Measurements from ENCODE around the gene ACVR2A.

DNA sequence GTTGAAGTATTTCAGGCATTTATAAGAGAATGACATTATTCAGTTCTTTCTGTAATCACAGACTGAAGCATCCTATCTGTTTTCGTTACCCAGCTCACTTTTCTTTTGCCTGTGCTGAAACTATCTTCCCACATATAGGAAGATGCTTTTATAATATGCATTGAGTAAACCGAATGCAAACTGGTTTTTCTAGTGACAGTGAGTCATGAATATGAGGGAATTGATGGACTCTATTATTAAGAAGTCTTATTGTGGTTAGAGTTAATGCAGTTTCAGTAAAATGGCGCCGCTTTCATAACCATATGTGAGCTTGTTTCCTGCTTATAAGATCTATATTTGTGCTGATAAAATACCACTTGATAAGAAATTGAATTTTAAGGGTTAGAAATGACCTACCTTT is 59.2 kb downstream of the ACVR2A start:
- TF ChIP-seq, protein P1, sequence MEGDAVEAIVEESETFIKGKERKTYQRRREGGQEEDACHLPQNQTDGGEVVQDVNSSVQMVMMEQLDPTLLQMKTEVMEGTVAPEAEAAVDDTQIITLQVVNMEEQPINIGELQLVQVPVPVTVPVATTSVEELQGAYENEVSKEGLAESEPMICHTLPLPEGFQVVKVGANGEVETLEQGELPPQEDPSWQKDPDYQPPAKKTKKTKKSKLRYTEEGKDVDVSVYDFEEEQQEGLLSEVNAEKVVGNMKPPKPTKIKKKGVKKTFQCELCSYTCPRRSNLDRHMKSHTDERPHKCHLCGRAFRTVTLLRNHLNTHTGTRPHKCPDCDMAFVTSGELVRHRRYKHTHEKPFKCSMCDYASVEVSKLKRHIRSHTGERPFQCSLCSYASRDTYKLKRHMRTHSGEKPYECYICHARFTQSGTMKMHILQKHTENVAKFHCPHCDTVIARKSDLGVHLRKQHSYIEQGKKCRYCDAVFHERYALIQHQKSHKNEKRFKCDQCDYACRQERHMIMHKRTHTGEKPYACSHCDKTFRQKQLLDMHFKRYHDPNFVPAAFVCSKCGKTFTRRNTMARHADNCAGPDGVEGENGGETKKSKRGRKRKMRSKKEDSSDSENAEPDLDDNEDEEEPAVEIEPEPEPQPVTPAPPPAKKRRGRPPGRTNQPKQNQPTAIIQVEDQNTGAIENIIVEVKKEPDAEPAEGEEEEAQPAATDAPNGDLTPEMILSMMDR (conservative IDR thresholded peaks at IDR 0.05 in 1 of 2, IDR thresholded peaks at IDR 0.05 in 1 of 2; ENCODE audit: extremely low read depth in 1 of 2, insufficient read depth in 1 of 2, low read depth in 1 of 2, low read length in 2 of 2) = no peak
- TF ChIP-seq EZH2 (IDR thresholded peaks at IDR 0.05; ENCODE audit: borderline replicate concordance, low read length) = no peak

Measured in mammary epithelial cell (primary cell).